Fibroblast of skin of left biceps (primary cell): Measurements from ENCODE around the gene CYP27B1.
"Not testable (repeated sequence)": the region's sequence is repeated elsewhere in the genome, so short reads cannot be mapped to it uniquely, and the experiment has no call there.

Experiments used
- DNase-seq, 2 experiments: peaks; one replicate each; pipeline ENCODE4 v3.0.0-alpha.2; 2013; ENCODE audit warnings: low read depth in 2 of 2

CYP27B1 gene

GRCh38 chr12:57722716-57723629 lies 43.9 kb downstream of the CYP27B1 start:
- DNase-seq, result no peak

DNA sequence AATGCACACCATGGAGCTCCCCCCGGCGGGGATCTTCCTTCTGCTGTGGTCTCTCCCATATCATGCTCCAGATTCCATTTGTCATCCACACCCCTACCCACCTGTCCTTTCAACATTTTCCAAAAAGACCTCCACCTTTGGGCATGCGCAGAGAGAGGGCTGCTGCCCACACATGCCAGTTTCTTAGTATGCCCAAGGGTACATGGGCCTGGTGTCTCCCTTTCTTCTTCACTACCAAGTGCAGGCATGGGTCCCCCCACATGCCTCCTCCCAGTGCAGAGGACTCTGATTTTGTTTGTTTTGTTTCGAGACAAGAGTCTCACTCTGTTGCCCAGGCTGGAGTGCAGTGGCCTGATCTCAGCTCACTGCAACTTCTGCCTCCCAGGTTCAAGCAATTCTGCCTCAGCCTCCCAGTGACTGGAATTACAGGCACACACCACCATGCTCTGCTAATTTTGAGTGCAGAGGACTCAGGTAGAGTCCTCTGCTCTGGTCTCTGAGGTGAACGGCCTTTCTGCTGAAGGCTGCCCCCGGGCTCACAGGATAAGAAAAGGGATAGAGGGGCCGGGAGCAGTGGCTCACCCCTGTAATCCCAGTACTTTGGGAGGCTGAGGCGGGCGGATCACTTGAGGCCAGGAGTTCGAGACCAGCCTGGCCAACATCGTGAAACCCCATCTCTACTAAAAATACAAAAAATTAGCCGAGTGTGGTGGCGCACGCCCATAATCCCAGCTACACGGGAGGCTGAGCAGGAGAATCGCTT lies 44.9 kb downstream of the CYP27B1 start:
- DNase-seq, result not testable (repeated sequence)

- no peak for DNase-seq
These were observed 46.0 kb downstream of the CYP27B1 start for GRCh38 chr12:57720606-57721595.

DNA sequence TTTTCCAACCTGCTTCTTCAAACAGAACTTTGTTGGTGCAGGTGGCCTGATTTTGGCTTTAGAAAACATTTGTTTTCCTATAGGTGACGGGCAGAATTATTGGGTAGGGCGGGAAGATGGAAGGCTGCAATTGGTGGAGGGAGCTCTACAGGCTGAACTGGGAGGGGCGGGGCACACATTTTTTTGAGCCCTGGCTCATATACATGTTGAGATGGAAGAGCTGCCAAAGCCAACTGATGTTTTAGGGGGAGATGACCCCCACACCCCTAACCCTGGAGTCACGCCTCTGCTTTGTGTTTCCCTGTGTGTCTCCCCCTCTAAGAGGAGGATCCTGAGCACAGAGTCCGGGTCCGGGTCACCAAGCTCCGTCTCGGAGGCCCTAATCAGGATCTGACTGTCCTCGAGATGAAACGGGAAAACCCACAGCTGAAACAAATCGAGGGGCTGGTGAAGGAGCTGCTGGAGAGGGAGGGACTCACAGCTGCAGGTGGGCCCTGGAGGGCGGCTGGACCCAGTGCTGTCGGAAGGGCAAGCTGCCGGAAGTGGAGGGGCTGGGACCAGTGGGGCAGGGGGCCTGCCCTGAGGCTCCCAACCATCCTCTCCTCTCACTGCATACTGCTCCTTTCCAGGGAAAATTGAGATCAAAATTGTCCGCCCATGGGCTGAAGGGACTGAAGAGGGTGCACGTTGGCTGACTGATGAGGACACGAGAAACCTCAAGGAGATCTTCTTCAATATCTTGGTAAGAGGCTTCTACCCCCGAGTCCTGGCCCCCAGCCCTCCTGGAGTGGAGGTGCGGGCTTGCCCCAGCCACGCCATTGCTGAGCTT lies 46.9 kb downstream of the CYP27B1 start:
- DNase-seq, result no peak

DNA sequence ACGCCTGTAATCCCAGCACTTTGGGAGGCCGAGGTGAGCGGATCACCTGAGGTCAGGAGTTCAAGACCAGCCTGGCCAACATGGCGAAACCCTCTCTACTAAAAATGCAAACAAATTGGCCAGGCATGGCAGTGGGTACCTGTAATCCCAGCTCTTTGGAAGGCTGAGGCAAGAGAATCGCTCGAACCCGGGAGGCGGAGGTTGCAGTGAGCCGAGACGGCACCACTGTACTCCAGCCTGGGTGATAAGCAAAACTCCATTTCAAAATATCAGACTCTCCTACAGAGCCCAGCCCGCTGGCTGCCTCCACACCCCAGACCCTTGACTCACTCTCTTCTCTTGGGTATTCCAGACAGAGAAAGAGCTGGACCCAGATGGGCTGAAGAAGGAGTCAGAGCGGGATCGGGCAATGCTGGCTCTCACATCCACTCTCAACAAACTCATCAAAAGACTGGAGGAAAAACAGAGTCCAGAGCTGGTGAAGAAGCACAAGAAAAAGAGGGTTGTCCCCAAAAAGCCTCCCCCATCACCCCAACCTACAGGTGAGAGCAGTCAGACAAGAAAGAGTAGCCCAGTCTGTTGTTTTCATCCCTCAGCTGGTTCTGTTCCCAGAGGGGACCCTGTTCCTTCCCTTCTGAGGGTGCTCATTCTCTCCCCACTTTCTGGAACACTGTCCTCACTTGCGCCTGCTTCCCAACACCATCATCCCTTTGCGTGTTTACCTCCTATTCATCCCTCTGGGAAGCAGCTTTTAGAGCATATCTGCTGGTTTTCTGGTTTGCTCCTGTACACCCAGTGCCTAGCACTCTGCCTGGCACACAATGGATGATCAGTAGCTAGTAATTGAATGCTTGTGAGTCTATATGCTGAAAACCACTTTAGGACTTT lies 48.0 kb downstream of the CYP27B1 start:
- no peak for DNase-seq

- DNase-seq, result no peak
These were observed 48.8 kb downstream of the CYP27B1 start for GRCh38 chr12:57717846-57718640.

DNA sequence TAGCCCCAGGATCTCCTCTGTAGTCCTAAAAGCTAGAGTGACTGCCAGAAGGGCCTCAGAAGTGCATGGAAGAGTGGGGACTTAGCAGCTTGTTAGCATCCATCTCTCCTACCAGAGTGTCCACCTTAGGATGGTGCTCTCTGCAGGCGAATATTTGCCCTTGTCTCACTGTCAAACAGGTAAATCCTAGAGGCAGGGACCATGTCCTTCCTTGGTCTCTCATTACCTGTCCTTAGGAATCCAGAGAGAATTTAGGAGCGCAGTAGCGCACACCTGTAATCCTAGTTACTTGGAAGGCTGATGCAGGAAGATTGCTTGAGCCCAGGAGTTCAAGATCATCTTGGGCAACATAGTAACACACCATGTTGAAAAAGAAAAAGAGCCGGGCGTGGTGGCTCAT lies 49.7 kb downstream of the CYP27B1 start:
- no peak for DNase-seq

DNA sequence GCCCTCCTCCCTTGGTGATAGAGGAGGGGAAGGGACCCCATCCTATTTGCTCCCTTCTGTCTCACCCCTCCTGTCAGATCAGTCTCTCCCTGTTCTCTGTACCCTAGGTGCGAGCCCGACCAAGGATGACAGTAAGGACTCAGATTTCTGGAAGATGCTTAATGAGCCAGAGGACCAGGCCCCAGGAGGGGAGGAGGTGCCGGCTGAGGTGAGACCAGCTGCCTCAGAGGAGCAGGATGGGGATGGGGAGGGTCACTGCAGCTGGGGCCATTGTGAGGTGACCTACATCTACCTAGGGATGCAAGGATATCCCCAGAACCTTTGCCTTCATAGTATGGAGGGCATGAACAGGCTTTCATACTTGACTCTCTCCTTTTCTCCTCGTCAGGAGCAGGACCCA lies 50.6 kb downstream of the CYP27B1 start:
- no peak for DNase-seq

- DNase-seq, result no peak
These were observed 51.1 kb downstream of the CYP27B1 start for GRCh38 chr12:57715786-57716185.

DNA sequence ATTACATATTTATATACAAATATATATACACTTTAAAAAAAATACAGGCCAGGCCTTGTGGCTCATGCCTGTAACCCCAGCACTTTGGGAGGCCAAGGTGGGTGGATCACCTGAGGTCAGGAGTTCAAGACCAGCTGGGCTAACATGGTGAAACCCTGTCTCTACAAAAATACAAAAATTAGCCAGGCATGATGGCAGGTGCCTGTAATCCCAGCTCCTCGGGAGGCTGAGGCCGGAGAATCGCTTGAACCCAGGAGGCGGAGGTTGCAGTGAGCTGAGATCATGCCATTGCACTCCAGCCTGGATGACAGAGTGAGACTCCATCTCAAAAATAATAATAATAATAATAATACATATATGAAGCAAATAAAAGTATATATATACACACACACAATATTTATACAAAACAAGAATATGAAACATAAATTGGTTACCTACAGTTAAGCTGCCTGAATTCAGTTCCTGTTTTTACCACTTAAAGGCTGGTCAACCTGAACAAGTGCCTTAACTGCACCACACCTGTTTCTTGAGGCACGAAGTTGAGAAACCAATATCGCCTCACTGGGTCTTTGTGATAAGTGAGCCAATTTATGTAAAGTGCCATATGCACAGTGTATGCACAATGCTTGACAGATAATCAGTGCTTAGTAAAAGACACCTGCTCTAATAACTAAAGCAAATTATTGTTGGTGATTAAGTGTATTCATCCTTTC lies 51.7 kb downstream of the CYP27B1 start:
- not testable (repeated sequence) for DNase-seq

- no peak for DNase-seq
These were observed 53.7 kb downstream of the CYP27B1 start for GRCh38 chr12:57713209-57713608.

DNA sequence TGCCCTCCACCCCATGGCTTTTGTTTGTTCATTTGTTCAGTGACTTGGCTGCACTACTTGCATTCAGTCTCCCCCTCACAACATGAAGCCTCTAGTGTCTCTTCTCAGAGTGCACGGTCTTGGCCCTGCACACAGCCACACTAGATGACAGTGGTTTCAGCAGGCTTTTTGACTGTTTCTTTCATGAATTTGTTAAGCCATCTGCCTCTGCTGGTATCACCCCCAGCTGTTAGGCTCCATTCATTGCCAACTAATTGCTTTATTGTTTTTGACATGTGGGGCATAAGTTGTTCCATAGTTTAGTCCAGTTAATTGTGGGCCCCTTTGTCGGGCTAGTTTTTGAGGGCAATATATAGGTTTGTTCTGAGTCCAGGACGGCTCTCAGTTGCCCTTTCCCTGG lies 54.2 kb downstream of the CYP27B1 start:
- no peak for DNase-seq
